Fibroblast of lung (primary cell): Measurements from ENCODE around the gene GABRR2. TPM values are rescaled to one million over a fixed set of nuclear protein-coding genes. Genes with fewer than 3 reads are reported as not detected.

Experiments used
- DNase-seq, 2 donors: peaks; one replicate each; pipeline versions ENCODE4 v3.0.0 to v3.0.0-alpha.2; 2010; ENCODE audit warnings: low read depth in 2 of 2
- H2AFZ ChIP-seq: 2 replicates; pipeline ENCODE4 v1.5.1; 2012; ENCODE audit warnings: low read length, control low read depth, inconsistent platforms
- H3K27ac ChIP-seq: 2 replicates; pipeline ENCODE4 v1.5.1; 2011; ENCODE audit warnings: low read length, control low read depth; ENCODE audit not compliant: insufficient read depth
- H3K27me3 ChIP-seq: 2 replicates; pipeline ENCODE4 v1.5.1; 2011; ENCODE audit warnings: mild to moderate bottlenecking, low read length; ENCODE audit not compliant: control insufficient read depth, insufficient read depth
- H3K36me3 ChIP-seq: 2 replicates; pipeline ENCODE4 v1.5.1; 2011; ENCODE audit warnings: low read length; ENCODE audit not compliant: control insufficient read depth, insufficient read depth
- H3K4me1 ChIP-seq: 2 replicates; pipeline ENCODE4 v1.5.1; 2011; ENCODE audit warnings: low read length; ENCODE audit not compliant: control insufficient read depth, insufficient read depth; ENCODE audit errors: extremely low read depth
- H3K4me2 ChIP-seq: 2 replicates; pipeline ENCODE4 v1.5.1; 2011; ENCODE audit warnings: low read length, control low read depth; ENCODE audit not compliant: insufficient read depth; ENCODE audit errors: extremely low read depth
- H3K4me3 ChIP-seq, 4 experiments: fragments of 200-600 bp in 1 of 4; sonication (generic) in 1 of 4; replicated peaks in 1 of 4; 2 replicates each; pipeline ENCODE4 v1.5.1; 2011 to 2016; ENCODE audit warnings: low read length in 4 of 4, low read depth in 3 of 4, mild to moderate bottlenecking in 3 of 4, control low read depth in 2 of 4, inconsistent platforms in 1 of 4, mixed read lengths in 1 of 4; ENCODE audit not compliant: insufficient read depth in 1 of 4; ENCODE audit errors: control extremely low read depth in 1 of 4
- H3K79me2 ChIP-seq: 2 replicates; pipeline ENCODE4 v1.5.1; 2012; ENCODE audit warnings: mild to moderate bottlenecking, low read length, inconsistent platforms; ENCODE audit not compliant: control insufficient read depth, insufficient read depth
- H3K9ac ChIP-seq: 2 replicates; pipeline ENCODE4 v1.5.1; 2011; ENCODE audit warnings: mild to moderate bottlenecking, low read length, control low read depth; ENCODE audit not compliant: insufficient read depth
- H3K9me3 ChIP-seq: 2 replicates; pipeline ENCODE4 v1.5.1; 2012; ENCODE audit warnings: low read depth, low read length; ENCODE audit not compliant: control insufficient read depth, insufficient read depth
- H4K20me1 ChIP-seq: 2 replicates; pipeline ENCODE4 v1.5.1; 2011; ENCODE audit warnings: low read length; ENCODE audit not compliant: control insufficient read depth, insufficient read depth; ENCODE audit errors: extremely low read depth
- CTCF ChIP-seq, 2 donors: IDR thresholded peaks in 1 of 2; conservative IDR thresholded peaks in 1 of 2; 1 replicate in 1 of 2; 2 replicates in 1 of 2; pipeline ENCODE4 v1.5.1; 2011 to 2012; ENCODE audit warnings: low read length in 2 of 2, control low read depth in 1 of 2, inconsistent platforms in 1 of 2, low read depth in 1 of 2, mild to moderate bottlenecking in 1 of 2
- EZH2 ChIP-seq: IDR thresholded peaks from 2 replicates; pipeline ENCODE4 v1.5.1; 2012; ENCODE audit warnings: low read length, control low read depth, mild to moderate bottlenecking; ENCODE audit errors: missing control alignments
- polyA plus RNA-seq, 2 donors: library from polyadenylated mRNA; depleted of rRNA in 1 of 2; stranded (reverse) in 1 of 2; unstranded in 1 of 2; fragments of >200 nt; gene quantifications; 2 replicates each; pipeline ENCODE4 v1.2.1, GENCODE V29; 2011 to 2012; ENCODE audit warnings: missing spikeins in 1 of 2
- total RNA-seq: library from RNA; depleted of rRNA; stranded (reverse); fragments of >200 nt; gene quantifications from 2 replicates; pipeline ENCODE4 v1.2.1, GENCODE V29; 2014

Gene GABRR2
- total and polyA plus RNA-seq, 2 donors (not counting 1 experiment from before 2014, with no cell fraction given), result 0.05 to 0.17 TPM

GRCh38 chr6:89278956-89279355 is 36.1 kb downstream of the GABRR2 start:
- no peaks in the 10 kb centered on the region for H3K36me3 ChIP-seq

GRCh38 chr6:89275900-89276299 is 39.2 kb downstream of the GABRR2 start:
- Histone ChIP-seq H2AFZ (no peak overlapping the region), H4K20me1 (no peaks in the 10 kb centered on the region), H3K79me2 (no peaks in the 10 kb centered on the region), H3K27ac (no peak overlapping the region), H3K36me3 (no peaks in the 10 kb centered on the region), H3K4me1 (no peaks in the 10 kb centered on the region), H3K4me2 (no peak overlapping the region), H3K4me3 (no peak overlapping the region), H3K9ac (no peak overlapping the region), H3K9me3 (no peaks in the 10 kb centered on the region), H3K27me3 (no peaks in the 10 kb centered on the region)
- TF ChIP-seq CTCF (conservative IDR thresholded peaks at IDR 0.05 in 1 of 2, IDR thresholded peaks at IDR 0.05 in 1 of 2; ENCODE audit: low read depth in 1 of 2, low read length in 2 of 2), result no peak
- no peak for TF ChIP-seq EZH2
- DNase-seq, result no peak

More at GRCh38 chr6:89278956-89279355, 36.1 kb downstream of the GABRR2 start:
- Histone ChIP-seq H3K4me1 (no peaks in the 10 kb centered on the region), H3K9me3 (no peaks in the 10 kb centered on the region), H3K9ac (no peak overlapping the region), H3K4me3 (no peak overlapping the region), H3K79me2 (no peaks in the 10 kb centered on the region), H3K27ac (no peak overlapping the region), H4K20me1 (no peaks in the 10 kb centered on the region), H2AFZ (no peak overlapping the region), H3K27me3 (no peaks in the 10 kb centered on the region), H3K4me2 (no peak overlapping the region)
- DNase-seq, result no peak
- TF ChIP-seq CTCF (conservative IDR thresholded peaks at IDR 0.05 in 1 of 2, IDR thresholded peaks at IDR 0.05 in 1 of 2; ENCODE audit: low read depth in 1 of 2, low read length in 2 of 2), result no peak
- TF ChIP-seq EZH2, result no peak

- no peaks in the 10 kb centered on the region for H3K4me1 ChIP-seq
- H3K9ac ChIP-seq, result no peak overlapping the region
- no peak overlapping the region for H3K4me2 ChIP-seq
- H2AFZ ChIP-seq, result no peak overlapping the region
- no peaks in the 10 kb centered on the region for H3K27me3 ChIP-seq
- H3K79me2 ChIP-seq, result no peaks in the 10 kb centered on the region
- DNase-seq, result no peak
- H3K27ac ChIP-seq, result no peak overlapping the region
- TF ChIP-seq CTCF (conservative IDR thresholded peaks at IDR 0.05 in 1 of 2, IDR thresholded peaks at IDR 0.05 in 1 of 2; ENCODE audit: low read depth in 1 of 2, low read length in 2 of 2), result no peak
- no peak for TF ChIP-seq EZH2
- H3K9me3 ChIP-seq, result no peaks in the 10 kb centered on the region
- H4K20me1 ChIP-seq, result no peaks in the 10 kb centered on the region
- H3K36me3 ChIP-seq, result no peaks in the 10 kb centered on the region
- H3K4me3 ChIP-seq, result no peak overlapping the region
These were observed 41.3 kb downstream of the GABRR2 start for GRCh38 chr6:89273816-89274215.
